Right lobe of liver (tissue), 6 donors: ENCODE data around the gene MMP1. TPM values are rescaled to one million over a fixed set of nuclear protein-coding genes. Genes with fewer than 3 reads are reported as not detected.

ENCODE experiments used
- ATAC-seq, 4 donors: fragments of 200-7000 bp; cut with Tn5 transposase; one replicate each; pipeline ENCODE4 v1.9.1; 2020; ENCODE audit warnings: mild to moderate bottlenecking in 4 of 4, moderate library complexity in 4 of 4
- DNase-seq, 3 donors: peaks; one replicate each; pipeline ENCODE4 v3.0.0-alpha.2; 2020
- H3K27ac ChIP-seq, 3 donors: fragments of 200-600 bp; one replicate each; pipeline ENCODE4 v1.8.0; 2022
- H3K27me3 ChIP-seq, 2 donors: fragments of 200-600 bp; one replicate each; pipeline ENCODE4 v1.8.0; 2022
- H3K36me3 ChIP-seq, 4 donors: fragments of 200-600 bp; sonication (generic) in 1 of 4; one replicate each; pipeline versions ENCODE4 v1.5.1 to v1.8.0; 2017 to 2022; ENCODE audit warnings: control low read depth in 1 of 4
- H3K4me1 ChIP-seq, 4 donors: fragments of 200-600 bp; sonication (generic) in 1 of 4; one replicate each; pipeline versions ENCODE4 v1.5.1 to v1.8.0; 2017 to 2022; ENCODE audit warnings: control low read depth in 1 of 4
- H3K4me3 ChIP-seq, 3 donors: fragments of 200-600 bp; one replicate each; pipeline ENCODE4 v1.8.0; 2022
- H3K9me3 ChIP-seq, 4 donors: fragments of 200-600 bp; sonication (generic) in 1 of 4; one replicate each; pipeline versions ENCODE4 v1.5.1 to v1.8.0; 2017 to 2022; ENCODE audit warnings: control low read depth in 1 of 4
- POLR2A ChIP-seq: fragments of 450-650 bp; IDR thresholded peaks from one replicate; pipeline ENCODE4 v1.6.1; 2017; ENCODE audit warnings: antibody characterized with exemption, mild to moderate bottlenecking
- WGBS: methylation state at CpG from one replicate; pipeline ENCODE4 v1.1.6; 2018; ENCODE audit warnings: low coverage, low lambda C conversion rate; ENCODE audit not compliant: insufficient coverage; ENCODE audit errors: missing lambda C conversion rate; 5-methylcytosine and 5-hydroxymethylcytosine counted together
- intact Hi-C, 2 donors: fragments of 100-400 bp; cut with DNase I; formaldehyde crosslinking; loops; one replicate each; pipeline versions ENCODE4 v1.11.2 to v1.14.1; 2022
- total RNA-seq, 6 experiments: library from RNA; depleted of rRNA in 2 of 6; stranded (reverse); fragments of >200 nt in 2 of 6; fragmentation: NEBNext Ultra II Directional in 3 of 6; extraction: Animal tissue kit (Norgen Biotek cat#: 25700) in 3 of 6; gene quantifications; one replicate each; pipeline versions ENCODE4 v1.1.0 to v1.2.4, GENCODE V29; 2016 to 2023
- TF ChIP-seq, protein P1 (sequence below), 4 donors: fragments of 200-600 bp in 3 of 4; fragments of 450-650 bp in 1 of 4; IDR thresholded peaks; one replicate each; pipeline versions ENCODE4 v1.5.1 to v1.8.0; 2016 to 2022; ENCODE audit warnings: antibody characterized with exemption in 4 of 4, mild to moderate bottlenecking in 2 of 4
- donor health status: DM: no; HTN: yes; CAD: no.
- donor health status: DM: no; HTN: no; CAD: no.
- donor health status: DM: no; HTN: no; CAD: no.
- donor health status: DM: no; HTN: yes; CAD: no.
- donor health status: DM: no; HTN: yes; CAD: no.

Gene MMP1
- total RNA-seq, 6 experiments from 2014 or later: 0.22 TPM; not detected in 5

DNA sequence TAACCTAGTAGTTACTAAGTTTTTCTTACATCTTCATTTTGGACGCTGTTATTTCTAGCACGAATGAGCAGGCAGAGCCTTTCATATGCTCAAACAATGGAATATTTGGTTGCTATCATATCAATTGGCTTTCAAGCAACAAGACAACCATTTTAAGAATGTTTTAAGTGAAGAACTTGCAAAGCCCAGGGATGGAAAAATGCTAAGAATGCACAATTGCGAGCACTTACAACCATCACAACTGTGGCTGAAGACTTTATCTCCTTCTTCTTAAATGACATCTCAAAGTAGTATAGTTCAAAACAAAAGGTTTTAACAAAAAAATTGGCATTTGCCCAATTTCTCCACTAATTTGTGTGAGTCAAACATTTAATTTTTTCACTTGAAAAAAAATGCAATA, 8.3 kb upstream of the MMP1 start:
- Histone ChIP-seq H3K4me3 (no peak overlapping the region), H3K9me3 (no peaks in the 10 kb centered on the region), H3K27me3 (no peaks in the 10 kb centered on the region), H3K27ac (no peak overlapping the region), H3K4me1 (no peaks in the 10 kb centered on the region), H3K36me3 (no peaks in the 10 kb centered on the region)
- WGBS: 39% methylated on average over 3 of the region's 3 CpGs
- ATAC-seq (no peak), DNase-seq (no peak)
- TF ChIP-seq POLR2A: no peak
- TF ChIP-seq, protein P1, sequence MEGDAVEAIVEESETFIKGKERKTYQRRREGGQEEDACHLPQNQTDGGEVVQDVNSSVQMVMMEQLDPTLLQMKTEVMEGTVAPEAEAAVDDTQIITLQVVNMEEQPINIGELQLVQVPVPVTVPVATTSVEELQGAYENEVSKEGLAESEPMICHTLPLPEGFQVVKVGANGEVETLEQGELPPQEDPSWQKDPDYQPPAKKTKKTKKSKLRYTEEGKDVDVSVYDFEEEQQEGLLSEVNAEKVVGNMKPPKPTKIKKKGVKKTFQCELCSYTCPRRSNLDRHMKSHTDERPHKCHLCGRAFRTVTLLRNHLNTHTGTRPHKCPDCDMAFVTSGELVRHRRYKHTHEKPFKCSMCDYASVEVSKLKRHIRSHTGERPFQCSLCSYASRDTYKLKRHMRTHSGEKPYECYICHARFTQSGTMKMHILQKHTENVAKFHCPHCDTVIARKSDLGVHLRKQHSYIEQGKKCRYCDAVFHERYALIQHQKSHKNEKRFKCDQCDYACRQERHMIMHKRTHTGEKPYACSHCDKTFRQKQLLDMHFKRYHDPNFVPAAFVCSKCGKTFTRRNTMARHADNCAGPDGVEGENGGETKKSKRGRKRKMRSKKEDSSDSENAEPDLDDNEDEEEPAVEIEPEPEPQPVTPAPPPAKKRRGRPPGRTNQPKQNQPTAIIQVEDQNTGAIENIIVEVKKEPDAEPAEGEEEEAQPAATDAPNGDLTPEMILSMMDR (IDR thresholded peaks at IDR 0.05): no peak
- intact Hi-C loops: no loop called here

DNA sequence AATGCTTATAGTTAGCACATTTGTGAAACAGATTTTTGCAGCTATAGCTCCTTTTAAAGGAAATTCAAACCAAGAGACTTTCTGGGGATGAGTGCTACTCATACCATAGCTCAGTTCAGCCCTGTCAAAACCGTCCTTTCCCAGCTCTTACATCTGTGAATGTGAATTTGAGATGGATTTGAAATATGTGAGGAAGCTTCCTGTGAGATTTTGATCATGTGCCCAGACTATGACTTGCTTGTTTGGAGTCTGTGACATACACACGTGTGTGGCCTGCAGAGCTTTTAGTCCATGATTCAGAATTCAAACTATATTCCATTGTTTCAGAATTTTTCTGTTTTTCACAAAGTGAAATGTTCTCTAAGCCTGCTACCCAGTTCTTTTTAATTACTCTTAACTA, 4.4 kb upstream of the MMP1 start:
- H3K27ac ChIP-seq: no peak overlapping the region
- H3K4me3 ChIP-seq: no peak overlapping the region
- H3K36me3 ChIP-seq: no peaks in the 10 kb centered on the region
- no peak for DNase-seq
- TF ChIP-seq, protein P1 (IDR thresholded peaks at IDR 0.05): no peak
- no peak for TF ChIP-seq POLR2A
- intact Hi-C loops: no loop called here
- H3K4me1 ChIP-seq: no peaks in the 10 kb centered on the region
- 19% methylated on average over 2 of the region's 2 CpGs for WGBS
- H3K27me3 ChIP-seq: no peaks in the 10 kb centered on the region
- H3K9me3 ChIP-seq: no peaks in the 10 kb centered on the region
- ATAC-seq: no peak

DNA sequence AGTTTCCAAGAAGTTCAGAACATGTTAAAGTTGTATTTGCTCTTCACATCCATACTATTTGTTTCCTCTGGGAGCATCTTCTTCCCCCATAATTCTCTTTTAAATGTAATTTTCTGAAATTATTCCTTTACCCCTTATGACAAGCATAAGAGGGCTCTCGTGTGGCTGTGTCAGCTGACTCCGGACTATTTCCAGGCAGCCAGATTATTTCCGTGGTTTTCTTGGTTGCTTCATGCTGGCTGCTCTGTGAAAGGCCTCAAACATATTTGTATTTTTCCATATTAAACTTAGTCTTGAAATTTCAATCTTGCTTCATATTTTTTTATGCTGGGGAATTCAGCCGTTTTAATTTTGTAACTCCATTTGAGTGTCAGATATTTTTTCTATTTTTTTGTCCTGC, 2.8 kb upstream of the MMP1 start:
- no peak overlapping the region for H3K4me3 ChIP-seq
- no peak overlapping the region for H3K27ac ChIP-seq
- DNase-seq (no peak), ATAC-seq (no peak)
- intact Hi-C loops: no loop called here
- no peaks in the 10 kb centered on the region for H3K36me3 ChIP-seq
- TF ChIP-seq, protein P1 (IDR thresholded peaks at IDR 0.05): no peak
- TF ChIP-seq POLR2A: no peak
- H3K9me3 ChIP-seq: no peaks in the 10 kb centered on the region
- no peaks in the 10 kb centered on the region for H3K27me3 ChIP-seq
- 52% methylated on average over 4 of the region's 4 CpGs for WGBS
- H3K4me1 ChIP-seq: no peaks in the 10 kb centered on the region

DNA sequence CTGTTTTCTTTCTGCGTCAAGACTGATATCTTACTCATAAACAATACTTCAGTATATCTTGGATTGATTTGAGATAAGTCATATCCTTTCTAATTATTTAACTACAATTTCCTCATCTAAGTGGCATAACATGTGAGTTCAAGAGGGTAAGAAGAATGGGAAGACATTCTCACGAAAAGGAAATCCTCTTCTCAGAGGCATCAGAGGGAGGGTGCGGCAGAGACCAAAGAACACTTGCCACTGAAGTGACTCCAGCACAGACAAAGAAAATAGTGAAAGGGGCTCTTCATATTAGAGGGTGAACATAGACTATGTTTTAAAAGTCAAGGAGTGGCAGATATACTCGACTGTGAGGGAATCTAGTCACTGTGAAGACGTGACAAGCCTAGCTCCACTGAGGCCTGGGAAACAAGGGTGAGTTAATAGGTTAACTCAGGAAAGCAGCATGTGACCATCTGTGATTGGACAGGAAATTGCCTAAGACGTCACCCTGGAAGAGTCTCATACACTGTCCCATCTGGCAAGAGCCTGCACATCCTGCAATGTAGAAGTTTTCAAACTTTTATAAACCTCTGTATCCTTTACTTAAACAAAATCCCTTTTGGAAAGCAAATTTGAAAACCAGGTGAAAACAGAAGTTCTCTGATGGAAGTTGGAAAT, 1.9 kb upstream of the MMP1 start:
- peak in 2 of 4 donors; percentile 45 to 53 for ATAC-seq
- Histone ChIP-seq H3K4me1 (no peaks in the 10 kb centered on the region), H3K9me3 (no peaks in the 10 kb centered on the region), H3K36me3 (no peaks in the 10 kb centered on the region), H3K4me3 (no peak overlapping the region), H3K27ac (no peak overlapping the region), H3K27me3 (no peaks in the 10 kb centered on the region)
- 37% methylated on average over 6 of the region's 6 CpGs for WGBS
- DNase-seq: no peak
- TF ChIP-seq, protein P1 (IDR thresholded peaks at IDR 0.05): no peak
- TF ChIP-seq POLR2A: no peak
- intact Hi-C loops: no loop called here

DNA sequence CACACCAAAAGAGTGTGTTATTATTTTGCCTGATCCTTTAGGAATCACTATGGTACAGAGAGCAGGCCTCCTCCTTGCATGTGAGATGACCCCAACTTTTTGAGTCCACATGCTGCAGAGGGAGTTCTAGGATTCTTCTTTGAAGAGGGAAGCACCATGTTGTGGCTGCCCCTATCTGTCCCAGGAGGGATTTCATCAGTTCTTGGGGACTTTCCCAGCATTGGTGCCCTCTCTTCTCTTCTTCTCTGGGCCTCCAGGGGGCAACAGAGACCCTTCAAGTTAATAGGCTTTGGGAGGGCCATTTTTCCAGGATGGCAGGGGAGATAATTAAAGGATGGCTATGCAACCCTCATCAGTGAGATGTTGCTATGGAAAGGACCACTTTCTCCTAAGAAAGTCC, 3.6 kb downstream of the MMP1 start:
- Histone ChIP-seq H3K4me3 (no peak overlapping the region), H3K36me3 (no peaks in the 10 kb centered on the region), H3K27ac (no peak overlapping the region), H3K4me1 (no peaks in the 10 kb centered on the region), H3K27me3 (no peaks in the 10 kb centered on the region), H3K9me3 (no peaks in the 10 kb centered on the region)
- DNase-seq (no peak), ATAC-seq (no peak)
- intact Hi-C loops: no loop called here
- TF ChIP-seq, protein P1 (IDR thresholded peaks at IDR 0.05): peak in 1 of 4 donors; percentile 12
- TF ChIP-seq POLR2A: no peak
